ENCODE data around the gene P2RY14.

GRCh38 chr3:151256749-151257148 lies 21.6 kb downstream of the P2RY14 start:
- TF ChIP-seq EZH2 (IDR thresholded peaks at IDR 0.05; ENCODE audit: insufficient read depth, low read length) (no peak), CTCF (IDR thresholded peaks at IDR 0.05; ENCODE audit: insufficient read depth, low read depth, low read length) (no peak)

All from astrocyte (in vitro differentiated cells and primary cell).